Measurements from ENCODE around the gene NTM. TPM values are rescaled to one million over a fixed set of nuclear protein-coding genes. Genes with fewer than 3 reads are reported as not detected.

NTM gene
- total and polyA plus RNA-seq, 4 experiments from 2014 or later, result not detected

DNA sequence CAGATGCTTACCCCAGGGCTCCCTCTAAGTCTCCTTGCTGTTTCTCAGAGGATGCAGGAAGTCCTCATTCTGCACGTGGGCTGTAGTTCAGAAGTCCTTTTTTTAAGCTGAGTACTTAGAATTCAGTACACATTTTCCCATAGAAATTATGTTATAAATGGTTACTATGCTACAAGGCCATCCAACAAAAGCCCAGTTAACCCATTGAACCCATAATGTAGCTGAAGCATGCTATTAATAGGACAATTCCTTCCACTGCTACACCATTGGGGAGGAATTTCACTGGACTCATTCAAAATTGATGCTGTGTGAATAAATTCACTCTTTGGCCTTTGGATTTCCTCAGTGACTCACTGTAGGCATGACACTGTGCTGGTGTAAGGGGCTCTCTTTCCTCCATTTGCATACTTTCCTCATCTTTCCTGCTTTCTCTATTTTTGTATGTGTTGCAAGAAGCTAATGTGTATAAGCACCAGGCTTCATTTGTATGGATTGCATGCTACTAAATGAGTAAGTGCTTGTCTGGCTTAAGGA lies 148.0 kb downstream of the NTM start:
- ChIA-PET POLR2A (ENCODE audit: partially characterized antibody) (no interaction called here), CTCF (ENCODE audit: partially characterized antibody) (no interaction called here)
- Mint-ChIP-seq H3K4me1 (no peaks in the 10 kb centered on the region), H3K4me3 (no peak overlapping the region), H3K27me3 (peaks cover 1 to 2% of the 10 kb centered on the region in 2 donors), H3K27ac (no peak overlapping the region), H3K9me3 (peaks cover 0 to 2% (median 0%) of the 10 kb centered on the region in 8 donors), H3K36me3 (no peaks in the 10 kb centered on the region)
- no peak for DNase-seq
- Histone ChIP-seq H3K4me1 (ENCODE audit: insufficient read depth, low read length) (no peaks in the 10 kb centered on the region), H3K27ac (ENCODE audit: low read depth, low read length) (no peak overlapping the region), H3K36me3 (ENCODE audit: insufficient read depth, low read length) (no peaks in the 10 kb centered on the region), H3K9me3 (ENCODE audit: control insufficient read depth in 1 of 2, low read length in 2 of 2) (no peaks in the 10 kb centered on the region), H3K4me3 (ENCODE audit: low read length in 2 of 2) (no peak overlapping the region), H3K27me3 (ENCODE audit: insufficient read depth, low read length) (no peaks in the 10 kb centered on the region)
- intact Hi-C loops (cut with micrococcal nuclease), result no loop called here

DNA sequence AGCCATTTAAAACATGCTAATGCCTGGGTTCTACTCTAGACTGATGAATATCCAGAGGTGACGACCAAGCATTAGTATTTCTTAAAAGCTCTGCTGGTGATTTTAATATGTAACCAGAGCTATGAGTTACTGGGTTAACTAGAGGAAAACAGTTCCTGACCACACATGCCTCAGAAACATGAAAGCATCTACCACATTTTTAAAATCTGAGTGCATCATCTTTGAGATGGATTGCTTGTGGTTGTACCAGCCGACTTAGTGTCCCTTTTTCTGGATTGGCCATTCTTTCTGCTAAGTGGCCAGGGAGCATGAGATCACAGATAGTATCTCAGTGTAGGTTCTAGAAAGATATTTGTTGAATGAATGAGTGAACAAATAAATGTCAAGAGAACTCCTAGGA lies 152.4 kb downstream of the NTM start:
- no peaks in the 10 kb centered on the region for H3K36me3 ChIP-seq (ENCODE audit: insufficient read depth, low read length)
- no peak overlapping the region for H3K27ac ChIP-seq (ENCODE audit: low read depth, low read length)
- H3K9me3 ChIP-seq (ENCODE audit: control insufficient read depth in 1 of 2, low read length in 2 of 2), result no peaks in the 10 kb centered on the region
- no peak overlapping the region for H3K4me3 ChIP-seq (ENCODE audit: low read length in 2 of 2)
- ChIA-PET CTCF (ENCODE audit: partially characterized antibody) (interaction anchor here (1.0 to 1.3 kb wide), 2 partner anchors 9 to 13 kb away, joined by 3 read pairs; no protein-coding TSS in a partner anchor), POLR2A (ENCODE audit: partially characterized antibody) (no interaction called here)
- no peaks in the 10 kb centered on the region for H3K4me1 Mint-ChIP-seq
- DNase-seq, result no peak
- no peaks in the 10 kb centered on the region for H3K27me3 ChIP-seq (ENCODE audit: insufficient read depth, low read length)
- H3K4me1 ChIP-seq (ENCODE audit: insufficient read depth, low read length), result no peaks in the 10 kb centered on the region
- no peaks in the 10 kb centered on the region for H3K36me3 Mint-ChIP-seq
- peaks cover 0 to 4% (median under 1%) of the 10 kb centered on the region in 8 donors for H3K9me3 Mint-ChIP-seq
- H3K4me3 Mint-ChIP-seq, result no peak overlapping the region
- intact Hi-C loops (cut with micrococcal nuclease), result no loop called here
- no peak overlapping the region for H3K27ac Mint-ChIP-seq
- peaks cover 2% of the 10 kb centered on the region in 2 donors for H3K27me3 Mint-ChIP-seq

DNA sequence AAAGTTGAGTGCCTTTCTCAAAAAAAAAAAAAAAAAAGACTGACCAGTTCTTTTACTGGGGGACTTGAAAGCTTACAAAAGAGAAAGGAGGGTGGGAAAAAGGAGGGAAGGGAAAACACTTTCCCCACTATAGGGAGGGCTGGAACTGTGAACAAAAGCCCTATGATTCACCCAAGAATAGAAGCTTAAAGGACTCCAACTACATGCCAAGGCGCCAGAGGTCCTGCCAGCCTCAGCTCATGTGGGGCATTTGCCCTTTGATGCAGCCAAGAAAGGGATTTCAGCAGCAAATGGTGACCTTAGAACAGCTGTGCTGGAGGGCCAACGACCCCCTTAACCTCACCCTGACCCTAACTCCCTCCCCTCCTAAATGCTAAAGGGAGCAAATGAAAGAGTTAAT lies 160.0 kb downstream of the NTM start:
- intact Hi-C loops (cut with micrococcal nuclease), result no loop called here
- Histone ChIP-seq H3K4me1 (ENCODE audit: insufficient read depth, low read length) (no peaks in the 10 kb centered on the region), H3K4me3 (ENCODE audit: low read length in 2 of 2) (no peak overlapping the region), H3K27ac (ENCODE audit: low read depth, low read length) (no peak overlapping the region), H3K27me3 (ENCODE audit: insufficient read depth, low read length) (no peaks in the 10 kb centered on the region), H3K9me3 (ENCODE audit: control insufficient read depth in 1 of 2, low read length in 2 of 2) (no peaks in the 10 kb centered on the region), H3K36me3 (ENCODE audit: insufficient read depth, low read length) (no peaks in the 10 kb centered on the region)
- DNase-seq, result no peak
- POLR2A ChIA-PET (ENCODE audit: partially characterized antibody), result no interaction called here
- H3K4me1 Mint-ChIP-seq, result no peaks in the 10 kb centered on the region
- peaks cover 0 to 4% (median 0%) of the 10 kb centered on the region in 8 donors for H3K9me3 Mint-ChIP-seq
- CTCF ChIA-PET (ENCODE audit: partially characterized antibody), result no interaction called here
- no peak overlapping the region for H3K27ac Mint-ChIP-seq
- no peaks in the 10 kb centered on the region for H3K36me3 Mint-ChIP-seq
- H3K27me3 Mint-ChIP-seq, result no peaks in the 10 kb centered on the region
- H3K4me3 Mint-ChIP-seq, result no peak overlapping the region

DNA sequence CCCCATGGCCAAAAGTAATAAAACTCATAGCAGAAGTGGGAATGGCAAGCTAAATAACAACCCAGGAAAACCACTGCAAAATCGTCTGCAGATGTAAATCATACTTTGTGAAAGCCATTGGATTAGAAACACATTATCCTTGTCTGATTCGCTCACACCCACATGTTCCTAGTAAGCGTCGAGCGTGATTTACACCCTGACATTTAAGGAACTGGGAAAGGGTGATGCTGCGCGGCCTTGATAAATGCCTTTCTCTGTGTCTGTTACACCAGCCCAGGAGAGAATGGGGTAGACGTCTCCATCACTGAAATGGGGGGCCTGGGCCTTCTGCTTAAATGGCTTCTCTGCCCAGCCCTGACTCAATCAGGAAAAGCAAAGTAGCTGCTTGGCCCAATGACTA lies 162.7 kb downstream of the NTM start:
- intact Hi-C loops (cut with micrococcal nuclease), result no loop called here
- Histone ChIP-seq H3K27ac (ENCODE audit: low read depth, low read length) (no peak overlapping the region), H3K9me3 (ENCODE audit: control insufficient read depth in 1 of 2, low read length in 2 of 2) (no peaks in the 10 kb centered on the region), H3K27me3 (ENCODE audit: insufficient read depth, low read length) (no peaks in the 10 kb centered on the region), H3K36me3 (ENCODE audit: insufficient read depth, low read length) (no peaks in the 10 kb centered on the region), H3K4me1 (ENCODE audit: insufficient read depth, low read length) (no peaks in the 10 kb centered on the region), H3K4me3 (ENCODE audit: low read length in 2 of 2) (no peak overlapping the region)
- Mint-ChIP-seq H3K36me3 (no peaks in the 10 kb centered on the region), H3K4me3 (no peak overlapping the region), H3K4me1 (no peaks in the 10 kb centered on the region), H3K27me3 (no peaks in the 10 kb centered on the region), H3K27ac (no peak overlapping the region), H3K9me3 (peaks cover 0 to 2% (median 0%) of the 10 kb centered on the region in 8 donors)
- POLR2A ChIA-PET (ENCODE audit: partially characterized antibody), result no interaction called here
- DNase-seq, result no peak
- CTCF ChIA-PET (ENCODE audit: partially characterized antibody), result no interaction called here

DNA sequence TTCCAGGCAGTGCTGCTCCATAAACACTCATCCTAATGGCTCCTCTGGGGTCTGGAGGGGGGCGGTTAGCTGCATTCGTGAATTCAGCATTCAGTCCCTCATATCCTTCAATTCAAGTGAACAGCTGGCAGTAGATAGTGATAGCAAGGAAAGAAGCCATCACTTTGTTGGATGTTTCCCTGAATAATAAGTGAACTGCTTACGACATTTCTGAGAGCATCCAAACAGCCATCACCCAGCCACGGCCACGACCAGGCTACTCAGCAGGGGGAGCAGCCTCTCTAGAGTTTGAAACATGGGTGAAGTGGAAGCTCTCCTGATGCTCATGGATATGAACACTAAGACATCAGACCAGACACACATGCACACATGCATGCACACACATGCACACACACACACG lies 163.6 kb downstream of the NTM start:
- H3K9me3 Mint-ChIP-seq, result peaks cover 0 to 2% (median 0%) of the 10 kb centered on the region in 8 donors
- Histone ChIP-seq H3K9me3 (ENCODE audit: control insufficient read depth in 1 of 2, low read length in 2 of 2) (no peaks in the 10 kb centered on the region), H3K27me3 (ENCODE audit: insufficient read depth, low read length) (no peaks in the 10 kb centered on the region), H3K4me1 (ENCODE audit: insufficient read depth, low read length) (no peaks in the 10 kb centered on the region), H3K27ac (ENCODE audit: low read depth, low read length) (no peak overlapping the region), H3K36me3 (ENCODE audit: insufficient read depth, low read length) (no peaks in the 10 kb centered on the region), H3K4me3 (ENCODE audit: low read length in 2 of 2) (no peak overlapping the region)
- CTCF ChIA-PET (ENCODE audit: partially characterized antibody), result no interaction called here
- no peak overlapping the region for H3K27ac Mint-ChIP-seq
- H3K27me3 Mint-ChIP-seq, result no peaks in the 10 kb centered on the region
- H3K36me3 Mint-ChIP-seq, result no peaks in the 10 kb centered on the region
- DNase-seq, result no peak
- no peaks in the 10 kb centered on the region for H3K4me1 Mint-ChIP-seq
- intact Hi-C loops (cut with micrococcal nuclease), result no loop called here
- POLR2A ChIA-PET (ENCODE audit: partially characterized antibody), result no interaction called here
- no peak overlapping the region for H3K4me3 Mint-ChIP-seq

DNA sequence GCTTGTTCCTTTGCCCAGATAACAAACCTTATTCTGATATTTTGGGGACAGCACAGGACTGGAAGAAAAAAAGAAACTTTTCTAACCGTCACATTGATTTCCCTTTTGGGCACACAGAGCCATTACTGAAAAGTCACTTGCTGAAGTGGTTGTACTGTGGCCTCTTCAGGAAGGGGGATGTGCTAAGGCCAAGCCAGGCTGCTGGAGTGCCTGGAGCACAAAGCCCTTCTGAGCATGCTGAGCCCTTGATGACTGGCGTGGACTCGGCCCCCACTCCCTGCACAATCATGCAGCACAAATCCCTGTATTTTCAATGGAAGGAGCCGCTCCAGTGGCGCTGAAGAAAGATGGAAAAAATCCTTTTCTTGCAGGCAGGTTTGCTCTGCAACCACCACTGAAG lies 164.2 kb downstream of the NTM start:
- Mint-ChIP-seq H3K4me1 (no peaks in the 10 kb centered on the region), H3K27me3 (peaks cover 0 to 2% of the 10 kb centered on the region in 2 donors), H3K27ac (no peak overlapping the region), H3K4me3 (no peak overlapping the region), H3K9me3 (peaks cover 0 to 2% (median 0%) of the 10 kb centered on the region in 8 donors), H3K36me3 (no peaks in the 10 kb centered on the region)
- Histone ChIP-seq H3K36me3 (ENCODE audit: insufficient read depth, low read length) (no peaks in the 10 kb centered on the region), H3K4me1 (ENCODE audit: insufficient read depth, low read length) (no peaks in the 10 kb centered on the region), H3K4me3 (ENCODE audit: low read length in 2 of 2) (no peak overlapping the region), H3K27me3 (ENCODE audit: insufficient read depth, low read length) (no peaks in the 10 kb centered on the region), H3K27ac (ENCODE audit: low read depth, low read length) (no peak overlapping the region), H3K9me3 (ENCODE audit: control insufficient read depth in 1 of 2, low read length in 2 of 2) (no peaks in the 10 kb centered on the region)
- intact Hi-C loops (cut with micrococcal nuclease), result no loop called here
- no peak for DNase-seq
- ChIA-PET CTCF (ENCODE audit: partially characterized antibody) (no interaction called here), POLR2A (ENCODE audit: partially characterized antibody) (no interaction called here)

DNA sequence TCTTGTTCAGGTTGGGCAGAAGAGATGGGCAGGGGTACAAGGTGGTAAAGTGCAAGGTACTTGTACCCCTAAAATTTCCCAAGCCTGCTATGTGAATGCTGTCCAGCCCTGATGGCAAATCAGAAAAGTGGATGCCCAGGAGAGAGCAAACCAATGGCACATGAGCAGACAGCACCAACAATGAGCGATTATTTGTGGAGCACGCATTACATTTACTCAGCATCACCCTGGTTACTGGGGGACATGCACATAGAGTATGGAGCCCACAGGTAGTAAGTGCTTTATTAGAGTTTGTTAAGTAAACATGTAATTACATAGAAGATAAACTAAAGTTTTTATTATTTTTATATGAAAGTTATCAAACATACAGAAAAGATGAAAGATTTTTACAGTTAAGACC lies 165.7 kb downstream of the NTM start:
- Mint-ChIP-seq H3K27me3 (peaks cover 0 to 2% of the 10 kb centered on the region in 2 donors), H3K27ac (no peak overlapping the region), H3K4me1 (no peaks in the 10 kb centered on the region), H3K36me3 (no peaks in the 10 kb centered on the region), H3K9me3 (peaks cover 0 to 8% (median 2%) of the 10 kb centered on the region in 8 donors), H3K4me3 (no peak overlapping the region)
- ChIA-PET POLR2A (ENCODE audit: partially characterized antibody) (no interaction called here), CTCF (ENCODE audit: partially characterized antibody) (no interaction called here)
- Histone ChIP-seq H3K27ac (ENCODE audit: low read depth, low read length) (no peak overlapping the region), H3K4me3 (ENCODE audit: low read length in 2 of 2) (no peak overlapping the region), H3K9me3 (ENCODE audit: control insufficient read depth in 1 of 2, low read length in 2 of 2) (no peaks in the 10 kb centered on the region), H3K36me3 (ENCODE audit: insufficient read depth, low read length) (no peaks in the 10 kb centered on the region), H3K4me1 (ENCODE audit: insufficient read depth, low read length) (no peaks in the 10 kb centered on the region), H3K27me3 (ENCODE audit: insufficient read depth, low read length) (no peaks in the 10 kb centered on the region)
- intact Hi-C loops (cut with micrococcal nuclease), result no loop called here
- DNase-seq, result no peak

DNA sequence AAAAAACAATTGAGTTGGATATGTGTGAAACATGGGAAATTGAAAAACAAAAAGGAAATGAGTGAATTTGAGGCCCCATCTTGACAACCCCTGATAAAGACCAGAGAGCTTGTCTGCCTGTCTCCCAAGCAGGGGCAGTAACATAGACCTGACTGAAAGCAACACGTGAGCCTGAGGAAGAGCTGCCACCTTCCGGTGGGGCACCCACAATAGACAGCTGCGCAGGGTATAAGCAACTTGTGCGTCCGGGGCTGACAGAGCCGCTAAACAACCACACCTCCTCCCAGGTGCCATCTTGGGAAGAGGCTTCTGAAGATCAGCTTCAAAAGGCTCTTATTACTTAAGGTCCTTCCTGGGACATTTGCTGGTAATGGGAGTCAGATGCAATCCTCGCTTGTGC lies 166.8 kb downstream of the NTM start:
- no peak for DNase-seq
- ChIA-PET POLR2A (ENCODE audit: partially characterized antibody) (no interaction called here), CTCF (ENCODE audit: partially characterized antibody) (no interaction called here)
- Mint-ChIP-seq H3K27ac (no peak overlapping the region), H3K36me3 (no peaks in the 10 kb centered on the region), H3K27me3 (peaks cover 0 to 2% of the 10 kb centered on the region in 2 donors), H3K9me3 (peaks cover 0 to 8% (median 2%) of the 10 kb centered on the region in 8 donors), H3K4me1 (no peaks in the 10 kb centered on the region), H3K4me3 (no peak overlapping the region)
- Histone ChIP-seq H3K4me3 (ENCODE audit: low read length in 2 of 2) (no peak overlapping the region), H3K4me1 (ENCODE audit: insufficient read depth, low read length) (no peaks in the 10 kb centered on the region), H3K27ac (ENCODE audit: low read depth, low read length) (no peak overlapping the region), H3K9me3 (ENCODE audit: control insufficient read depth in 1 of 2, low read length in 2 of 2) (no peaks in the 10 kb centered on the region), H3K27me3 (ENCODE audit: insufficient read depth, low read length) (no peaks in the 10 kb centered on the region), H3K36me3 (ENCODE audit: insufficient read depth, low read length) (no peaks in the 10 kb centered on the region)
- intact Hi-C loops (cut with micrococcal nuclease), result no loop called here

Measured in CD4-positive, alpha-beta memory T cell (primary cell).